HepG2 (cell line): Measurements from ENCODE around the gene CTDNEP1. TPM values are rescaled to one million over a fixed set of nuclear protein-coding genes. Genes with fewer than 3 reads are reported as not detected.

Experiments
- FOXM1 ChIP-seq: sonication (generic); formaldehyde crosslinking; IDR thresholded peaks from 2 replicates; pipeline ENCODE4 v1.5.0; 2020; ENCODE audit warnings: missing genetic modification reagents
- HMG20B ChIP-seq: conservative IDR thresholded peaks from 2 replicates; pipeline ENCODE4 v1.6.1; 2016; ENCODE audit warnings: missing genetic modification reagents, missing compliant biosample characterization
- MTF1 ChIP-seq: sonication (generic); formaldehyde crosslinking; IDR thresholded peaks from 2 replicates; pipeline ENCODE4 v1.5.0; 2020; ENCODE audit warnings: missing genetic modification reagents
- NR2F2 ChIP-seq: IDR thresholded peaks from 2 replicates; pipeline ENCODE4 v1.6.1; 2012; ENCODE audit warnings: low read depth, inconsistent platforms, borderline replicate concordance
- TAF15 ChIP-seq: fragments of 200-400 bp; formaldehyde crosslinking; IDR thresholded peaks from one replicate; pipeline ENCODE4 v1.6.1; 2018; ENCODE audit warnings: mild to moderate bottlenecking, low read depth, low read length; ENCODE audit not compliant: poor library complexity, severe bottlenecking
- TBL1XR1 ChIP-seq: fragments of 150-350 bp; IDR thresholded peaks from 2 replicates; pipeline ENCODE4 v1.6.1; 2014; ENCODE audit warnings: borderline replicate concordance, low read length; ENCODE audit not compliant: partially characterized antibody
- ZNF264 ChIP-seq: sonication (generic); formaldehyde crosslinking; IDR thresholded peaks from 2 replicates; pipeline ENCODE4 v1.4.0; 2020; ENCODE audit warnings: missing genetic modification reagents
- ZNF451 ChIP-seq: sonication (generic); formaldehyde crosslinking; IDR thresholded peaks from 2 replicates; pipeline ENCODE4 v1.5.0; 2020; ENCODE audit warnings: mild to moderate bottlenecking, missing genetic modification reagents
- ZNF550 ChIP-seq: sonication (generic); formaldehyde crosslinking; IDR thresholded peaks from 2 replicates; pipeline ENCODE4 v1.4.0; 2020; ENCODE audit warnings: mild to moderate bottlenecking, missing genetic modification reagents, borderline replicate concordance
- ZNF776 ChIP-seq: sonication (generic); formaldehyde crosslinking; IDR thresholded peaks from 2 replicates; pipeline ENCODE4 v1.4.0; 2020; ENCODE audit warnings: mild to moderate bottlenecking, missing genetic modification reagents
- ZSCAN31 ChIP-seq: sonication (generic); formaldehyde crosslinking; IDR thresholded peaks from 2 replicates; pipeline ENCODE4 v1.5.0; 2020; ENCODE audit warnings: low read depth, mild to moderate bottlenecking, missing genetic modification reagents
- polyA plus RNA-seq, 8 experiments: library from polyadenylated mRNA; depleted of rRNA in 3 of 8; stranded (reverse) in 7 of 8; unstranded in 1 of 8; fragments of >200 nt; fragmentation: Illumina TruSeq in 4 of 8; extraction: Trizol in 4 of 8; gene quantifications; 2 replicates each; pipeline versions ENCODE4 v1.2.1 to v1.2.3, GENCODE V29; 2011 to 2016; ENCODE audit warnings: low read depth in 4 of 8, missing spikeins in 1 of 8, mixed read lengths in 1 of 8; ENCODE audit not compliant: insufficient read depth in 1 of 8
- total RNA-seq, 5 experiments: library from RNA; depleted of rRNA; stranded (reverse); fragments of >200 nt; fragmentation: Illumina TruSeq; extraction: Trizol; gene quantifications; 2 replicates each; pipeline ENCODE4 v1.2.3, GENCODE V29; 2016; ENCODE audit warnings: low read depth in 1 of 5
- TF ChIP-seq, protein P1 (sequence below): sonication (generic); formaldehyde crosslinking; IDR thresholded peaks from 2 replicates; pipeline ENCODE4 v1.4.0; 2020; ENCODE audit warnings: missing genetic modification reagents, borderline replicate concordance
- TF ChIP-seq, protein P2 (sequence below): sonication (generic); formaldehyde crosslinking; IDR thresholded peaks from 2 replicates; pipeline ENCODE4 v1.4.0; 2020; ENCODE audit warnings: missing genetic modification reagents, mild to moderate bottlenecking, borderline replicate concordance
- TF ChIP-seq, protein P3 (sequence below): sonication (generic); formaldehyde crosslinking; IDR thresholded peaks from 2 replicates; pipeline ENCODE4 v1.4.0; 2020; ENCODE audit warnings: missing genetic modification reagents, borderline replicate concordance
- TF ChIP-seq, protein P4 (sequence below): fragments of 450-650 bp; IDR thresholded peaks from 2 replicates; pipeline ENCODE4 v1.6.1; 2016
- TF ChIP-seq, protein P5 (sequence below): sonication (generic); formaldehyde crosslinking; IDR thresholded peaks from 2 replicates; pipeline ENCODE4 v1.5.0; 2020; ENCODE audit warnings: missing genetic modification reagents
- TF ChIP-seq, protein P6 (sequence below): sonication (generic); formaldehyde crosslinking; IDR thresholded peaks from 2 replicates; pipeline ENCODE4 v1.4.0; 2020; ENCODE audit warnings: mild to moderate bottlenecking, missing genetic modification reagents

The CTDNEP1 gene
- total and polyA plus RNA-seq, 2 of the 13 experiments (the other 11 are each of a cell fraction or from before 2014, with no cell fraction given) = 19.8 to 118 TPM

DNA sequence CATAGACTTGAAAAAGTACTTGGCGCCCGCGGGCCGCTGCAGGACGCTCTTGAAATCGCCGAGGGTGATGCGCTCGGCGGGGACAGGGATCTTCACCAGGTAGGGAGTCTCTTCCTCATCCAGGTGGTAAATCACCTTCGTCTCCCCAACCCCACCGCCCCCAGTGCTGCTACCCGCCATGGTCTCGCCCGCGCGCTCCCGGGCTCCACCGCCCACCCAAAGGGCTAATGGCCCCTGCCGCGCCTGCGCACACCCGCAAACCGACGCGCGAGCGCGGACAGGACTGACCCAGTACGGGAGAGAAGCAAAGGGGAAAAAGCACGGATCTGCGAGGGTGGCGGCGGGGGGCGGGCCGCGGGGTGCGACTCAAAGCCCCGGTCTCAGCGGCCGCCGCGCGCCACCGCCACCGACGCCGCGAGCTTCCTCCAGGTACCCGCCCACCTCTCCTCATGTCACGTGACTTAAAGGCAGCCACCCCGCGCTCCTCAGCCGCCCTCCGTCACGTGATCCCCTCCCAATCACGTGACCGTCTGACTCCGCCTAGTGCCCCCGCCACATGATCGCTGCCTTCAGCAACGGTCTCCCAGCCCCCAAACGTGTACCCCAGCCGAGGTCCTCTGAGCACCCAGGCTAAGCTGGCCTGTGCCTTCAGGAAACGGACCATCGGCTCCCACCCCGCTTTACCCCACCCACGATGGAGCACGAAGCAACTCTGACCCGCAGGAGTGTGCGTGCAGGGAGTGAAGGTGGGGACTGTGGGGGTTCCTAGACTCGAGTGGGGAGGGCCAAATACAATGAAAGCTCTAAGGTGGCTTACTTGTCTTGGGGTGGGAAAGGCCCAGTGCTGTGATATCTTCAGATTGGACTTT lies 17.2 kb downstream of the CTDNEP1 start, which contains the start of gene DVL2 (continued):
- TF ChIP-seq, protein P1, sequence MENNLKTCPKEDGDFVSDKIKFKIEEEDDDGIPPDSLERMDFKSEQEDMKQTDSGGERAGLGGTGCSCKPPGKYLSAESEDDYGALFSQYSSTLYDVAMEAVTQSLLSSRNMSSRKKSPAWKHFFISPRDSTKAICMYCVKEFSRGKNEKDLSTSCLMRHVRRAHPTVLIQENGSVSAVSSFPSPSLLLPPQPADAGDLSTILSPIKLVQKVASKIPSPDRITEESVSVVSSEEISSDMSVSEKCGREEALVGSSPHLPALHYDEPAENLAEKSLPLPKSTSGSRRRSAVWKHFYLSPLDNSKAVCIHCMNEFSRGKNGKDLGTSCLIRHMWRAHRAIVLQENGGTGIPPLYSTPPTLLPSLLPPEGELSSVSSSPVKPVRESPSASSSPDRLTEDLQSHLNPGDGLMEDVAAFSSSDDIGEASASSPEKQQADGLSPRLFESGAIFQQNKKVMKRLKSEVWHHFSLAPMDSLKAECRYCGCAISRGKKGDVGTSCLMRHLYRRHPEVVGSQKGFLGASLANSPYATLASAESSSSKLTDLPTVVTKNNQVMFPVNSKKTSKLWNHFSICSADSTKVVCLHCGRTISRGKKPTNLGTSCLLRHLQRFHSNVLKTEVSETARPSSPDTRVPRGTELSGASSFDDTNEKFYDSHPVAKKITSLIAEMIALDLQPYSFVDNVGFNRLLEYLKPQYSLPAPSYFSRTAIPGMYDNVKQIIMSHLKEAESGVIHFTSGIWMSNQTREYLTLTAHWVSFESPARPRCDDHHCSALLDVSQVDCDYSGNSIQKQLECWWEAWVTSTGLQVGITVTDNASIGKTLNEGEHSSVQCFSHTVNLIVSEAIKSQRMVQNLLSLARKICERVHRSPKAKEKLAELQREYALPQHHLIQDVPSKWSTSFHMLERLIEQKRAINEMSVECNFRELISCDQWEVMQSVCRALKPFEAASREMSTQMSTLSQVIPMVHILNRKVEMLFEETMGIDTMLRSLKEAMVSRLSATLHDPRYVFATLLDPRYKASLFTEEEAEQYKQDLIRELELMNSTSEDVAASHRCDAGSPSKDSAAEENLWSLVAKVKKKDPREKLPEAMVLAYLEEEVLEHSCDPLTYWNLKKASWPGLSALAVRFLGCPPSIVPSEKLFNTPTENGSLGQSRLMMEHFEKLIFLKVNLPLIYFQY = 0 out of 2 replicates have a peak, but pooled peaks have one; percentile 12
- TF ChIP-seq FOXM1 = 0 out of 2 replicates have a peak, but pooled peaks have one; percentile 59
- TF ChIP-seq, protein P2, sequence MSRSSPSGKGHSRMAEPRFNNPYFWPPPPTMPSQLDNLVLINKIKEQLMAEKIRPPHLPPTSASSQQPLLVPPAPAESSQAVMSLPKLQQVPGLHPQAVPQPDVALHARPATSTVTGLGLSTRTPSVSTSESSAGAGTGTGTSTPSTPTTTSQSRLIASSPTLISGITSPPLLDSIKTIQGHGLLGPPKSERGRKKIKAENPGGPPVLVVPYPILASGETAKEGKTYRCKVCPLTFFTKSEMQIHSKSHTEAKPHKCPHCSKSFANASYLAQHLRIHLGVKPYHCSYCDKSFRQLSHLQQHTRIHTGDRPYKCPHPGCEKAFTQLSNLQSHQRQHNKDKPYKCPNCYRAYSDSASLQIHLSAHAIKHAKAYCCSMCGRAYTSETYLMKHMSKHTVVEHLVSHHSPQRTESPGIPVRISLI (CRISPR knock-in tag) = no peak
- no peak for TF ChIP-seq ZNF550 (CRISPR knock-in tag)
- no peak for TF ChIP-seq ZNF776 (CRISPR knock-in tag)
- TF ChIP-seq TAF15 = peak; percentile 84
- TF ChIP-seq, protein P3, sequence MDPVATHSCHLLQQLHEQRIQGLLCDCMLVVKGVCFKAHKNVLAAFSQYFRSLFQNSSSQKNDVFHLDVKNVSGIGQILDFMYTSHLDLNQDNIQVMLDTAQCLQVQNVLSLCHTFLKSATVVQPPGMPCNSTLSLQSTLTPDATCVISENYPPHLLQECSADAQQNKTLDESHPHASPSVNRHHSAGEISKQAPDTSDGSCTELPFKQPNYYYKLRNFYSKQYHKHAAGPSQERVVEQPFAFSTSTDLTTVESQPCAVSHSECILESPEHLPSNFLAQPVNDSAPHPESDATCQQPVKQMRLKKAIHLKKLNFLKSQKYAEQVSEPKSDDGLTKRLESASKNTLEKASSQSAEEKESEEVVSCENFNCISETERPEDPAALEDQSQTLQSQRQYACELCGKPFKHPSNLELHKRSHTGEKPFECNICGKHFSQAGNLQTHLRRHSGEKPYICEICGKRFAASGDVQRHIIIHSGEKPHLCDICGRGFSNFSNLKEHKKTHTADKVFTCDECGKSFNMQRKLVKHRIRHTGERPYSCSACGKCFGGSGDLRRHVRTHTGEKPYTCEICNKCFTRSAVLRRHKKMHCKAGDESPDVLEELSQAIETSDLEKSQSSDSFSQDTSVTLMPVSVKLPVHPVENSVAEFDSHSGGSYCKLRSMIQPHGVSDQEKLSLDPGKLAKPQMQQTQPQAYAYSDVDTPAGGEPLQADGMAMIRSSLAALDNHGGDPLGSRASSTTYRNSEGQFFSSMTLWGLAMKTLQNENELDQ = 0 out of 2 replicates have a peak, but pooled peaks have one; percentile 47
- no peak for TF ChIP-seq NR2F2
- TF ChIP-seq ZNF451 (CRISPR knock-in tag) = peak; percentile 97
- TF ChIP-seq ZNF264 = no peak; the same call in 1 of the 2 replicates
- TF ChIP-seq ZSCAN31 (CRISPR knock-in tag) = no peak; the same call in 1 of the 2 replicates
- TF ChIP-seq, protein P4, sequence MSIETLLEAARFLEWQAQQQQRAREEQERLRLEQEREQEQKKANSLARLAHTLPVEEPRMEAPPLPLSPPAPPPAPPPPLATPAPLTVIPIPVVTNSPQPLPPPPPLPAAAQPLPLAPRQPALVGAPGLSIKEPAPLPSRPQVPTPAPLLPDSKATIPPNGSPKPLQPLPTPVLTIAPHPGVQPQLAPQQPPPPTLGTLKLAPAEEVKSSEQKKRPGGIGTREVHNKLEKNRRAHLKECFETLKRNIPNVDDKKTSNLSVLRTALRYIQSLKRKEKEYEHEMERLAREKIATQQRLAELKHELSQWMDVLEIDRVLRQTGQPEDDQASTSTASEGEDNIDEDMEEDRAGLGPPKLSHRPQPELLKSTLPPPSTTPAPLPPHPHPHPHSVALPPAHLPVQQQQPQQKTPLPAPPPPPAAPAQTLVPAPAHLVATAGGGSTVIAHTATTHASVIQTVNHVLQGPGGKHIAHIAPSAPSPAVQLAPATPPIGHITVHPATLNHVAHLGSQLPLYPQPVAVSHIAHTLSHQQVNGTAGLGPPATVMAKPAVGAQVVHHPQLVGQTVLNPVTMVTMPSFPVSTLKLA = peak; percentile 97
- no peak for TF ChIP-seq MTF1 (CRISPR knock-in tag)
- peak; percentile 91 for TF ChIP-seq TBL1XR1
- TF ChIP-seq HMG20B (CRISPR knock-in tag) = no peak
- TF ChIP-seq, protein P5, sequence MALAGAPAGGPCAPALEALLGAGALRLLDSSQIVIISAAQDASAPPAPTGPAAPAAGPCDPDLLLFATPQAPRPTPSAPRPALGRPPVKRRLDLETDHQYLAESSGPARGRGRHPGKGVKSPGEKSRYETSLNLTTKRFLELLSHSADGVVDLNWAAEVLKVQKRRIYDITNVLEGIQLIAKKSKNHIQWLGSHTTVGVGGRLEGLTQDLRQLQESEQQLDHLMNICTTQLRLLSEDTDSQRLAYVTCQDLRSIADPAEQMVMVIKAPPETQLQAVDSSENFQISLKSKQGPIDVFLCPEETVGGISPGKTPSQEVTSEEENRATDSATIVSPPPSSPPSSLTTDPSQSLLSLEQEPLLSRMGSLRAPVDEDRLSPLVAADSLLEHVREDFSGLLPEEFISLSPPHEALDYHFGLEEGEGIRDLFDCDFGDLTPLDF (CRISPR knock-in tag) = peak; percentile 89
- TF ChIP-seq, protein P6, sequence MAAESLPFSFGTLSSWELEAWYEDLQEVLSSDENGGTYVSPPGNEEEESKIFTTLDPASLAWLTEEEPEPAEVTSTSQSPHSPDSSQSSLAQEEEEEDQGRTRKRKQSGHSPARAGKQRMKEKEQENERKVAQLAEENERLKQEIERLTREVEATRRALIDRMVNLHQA = no peak
